Measurements from ENCODE around the gene SHOX. TPM values are rescaled to one million over a fixed set of nuclear protein-coding genes. Genes with fewer than 3 reads are reported as not detected.
"Not testable (repeated sequence)": the region's sequence is repeated elsewhere in the genome, so short reads cannot be mapped to it uniquely, and the experiment has no call there.

Gene SHOX
- total RNA-seq, 2 experiments from 2014 or later, result not detected

DNA sequence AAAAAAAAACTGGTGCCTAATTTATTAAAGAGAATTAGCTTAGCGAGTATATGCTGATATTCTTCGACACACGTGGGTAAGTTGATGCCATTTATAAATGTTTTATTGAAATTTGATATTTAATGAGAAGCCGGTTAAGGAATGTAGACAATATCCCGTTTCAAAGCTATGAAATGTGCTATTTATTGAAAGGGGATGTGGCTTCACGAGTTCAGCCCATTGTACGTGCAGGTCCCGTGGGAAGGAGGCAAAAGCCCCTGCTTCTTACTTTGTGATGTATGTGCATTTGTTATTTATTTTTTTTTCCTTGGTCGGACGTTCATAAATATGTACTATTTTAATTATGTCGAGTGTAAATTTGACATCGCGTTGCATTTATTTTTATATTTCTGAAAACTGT, 20.2 kb downstream of the SHOX start:
- Mint-ChIP-seq H3K4me1 (no peaks in the 10 kb centered on the region), H3K4me3 (no peak overlapping the region), H3K36me3 (no peaks in the 10 kb centered on the region), H3K27me3 (peaks cover 6% of the 10 kb centered on the region), H3K27ac (no peak overlapping the region), H3K9me3 (no peaks in the 10 kb centered on the region)
- DNase-seq (no peak), ATAC-seq (ENCODE audit: low read depth) (no peak)
- POLR2A ChIA-PET, result no interaction called here

DNA sequence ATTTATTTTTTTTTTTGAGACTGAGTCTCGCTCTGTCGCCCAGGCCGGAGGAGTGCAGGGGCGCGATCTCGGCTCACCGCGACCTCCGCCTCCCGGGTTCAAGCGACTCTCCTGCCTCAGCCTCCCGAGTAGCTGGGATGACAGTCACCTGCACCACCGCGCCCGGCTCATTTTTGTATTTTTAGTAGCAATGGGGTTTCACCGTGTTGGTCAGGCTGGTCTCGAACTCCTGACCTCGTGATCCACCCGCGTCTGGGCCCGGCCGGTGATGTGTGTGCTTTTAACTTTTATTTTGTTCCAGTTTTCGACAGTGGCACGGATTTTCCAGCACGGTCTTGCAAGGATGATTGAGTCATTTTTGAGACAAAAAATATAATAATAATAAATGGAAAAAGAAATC, 21.3 kb downstream of the SHOX start:
- H3K4me1 Mint-ChIP-seq; POLR2A ChIA-PET; H3K27me3 Mint-ChIP-seq; H3K27ac Mint-ChIP-seq; H3K4me3 Mint-ChIP-seq; H3K9me3 Mint-ChIP-seq; H3K36me3 Mint-ChIP-seq; ATAC-seq (ENCODE audit: low read depth); DNase-seq: not testable (repeated sequence)

DNA sequence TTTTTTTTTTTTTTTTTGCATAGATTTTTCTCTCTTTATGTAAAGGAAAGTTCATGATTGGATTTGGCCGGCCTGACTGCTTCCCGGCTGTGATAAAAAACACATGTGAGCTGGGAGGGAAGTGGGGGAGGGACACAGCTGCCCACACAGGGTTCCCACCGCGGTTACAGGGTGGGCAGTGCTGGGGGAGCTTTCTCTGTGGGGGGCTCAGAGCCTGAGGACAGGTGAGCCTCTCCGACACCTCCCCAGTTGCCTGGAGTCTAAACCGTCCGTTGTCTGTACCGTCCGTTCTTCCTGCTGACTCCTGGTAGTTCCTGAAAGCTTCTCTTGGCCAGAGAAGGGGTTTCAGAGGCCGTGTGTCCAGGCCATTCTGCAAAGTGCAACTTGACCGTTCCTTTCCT, 21.8 kb downstream of the SHOX start:
- H3K4me3 Mint-ChIP-seq, result no peak overlapping the region
- no peaks in the 10 kb centered on the region for H3K27me3 Mint-ChIP-seq
- no peaks in the 10 kb centered on the region for H3K36me3 Mint-ChIP-seq
- ATAC-seq (ENCODE audit: low read depth) (no peak), DNase-seq (no peak)
- H3K27ac Mint-ChIP-seq, result no peak overlapping the region
- POLR2A ChIA-PET, result no interaction called here
- H3K9me3 Mint-ChIP-seq, result no peaks in the 10 kb centered on the region
- no peaks in the 10 kb centered on the region for H3K4me1 Mint-ChIP-seq

DNA sequence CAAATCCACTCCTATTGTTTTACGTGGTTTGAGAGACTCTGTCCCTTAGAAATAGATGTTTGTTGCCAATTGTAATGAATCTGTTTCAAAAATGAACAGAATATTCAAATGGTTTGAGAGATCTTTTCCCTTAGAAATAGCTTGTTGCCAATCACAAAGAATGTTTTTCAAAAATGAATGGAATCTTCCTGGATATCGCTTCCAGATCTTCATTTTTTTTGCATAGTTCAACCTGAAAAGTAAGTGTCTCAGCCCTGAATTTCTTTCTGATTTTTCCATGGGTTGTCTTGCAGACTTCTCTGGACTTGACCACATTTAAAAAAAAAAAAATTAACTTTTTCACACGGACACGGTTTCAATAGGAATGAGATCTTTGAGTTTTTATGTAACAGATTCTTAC, 22.7 kb downstream of the SHOX start:
- ATAC-seq (ENCODE audit: low read depth), result no peak
- Mint-ChIP-seq H3K4me1 (no peaks in the 10 kb centered on the region), H3K27ac (no peak overlapping the region), H3K27me3 (no peaks in the 10 kb centered on the region), H3K4me3 (no peak overlapping the region), H3K9me3 (no peaks in the 10 kb centered on the region), H3K36me3 (no peaks in the 10 kb centered on the region)
- DNase-seq, result no peak
- POLR2A ChIA-PET, result no interaction called here

DNA sequence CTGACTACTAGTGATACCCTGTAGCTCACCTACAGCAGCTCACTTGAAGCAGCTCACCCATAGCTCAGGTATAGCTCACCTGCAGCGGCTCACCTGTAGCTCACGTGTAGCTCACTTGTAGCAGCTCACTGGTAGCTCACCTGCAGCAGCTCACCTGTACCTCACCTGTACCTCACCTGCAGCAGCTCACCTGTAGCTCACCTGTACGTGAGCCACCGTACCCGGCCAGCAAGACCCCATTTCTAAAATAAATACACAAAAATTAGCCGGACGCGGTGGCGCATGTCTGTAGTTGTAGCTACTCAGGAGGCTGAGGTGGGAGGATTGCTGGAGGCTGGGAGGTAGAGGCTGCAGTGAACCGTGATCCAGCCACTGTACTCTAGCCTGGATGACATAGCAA, 30.6 kb downstream of the SHOX start:
- no peaks in the 10 kb centered on the region for H3K27me3 Mint-ChIP-seq
- peaks cover 2% of the 10 kb centered on the region for H3K9me3 Mint-ChIP-seq
- ATAC-seq (ENCODE audit: low read depth), result no peak
- H3K4me1 Mint-ChIP-seq, result no peaks in the 10 kb centered on the region
- H3K27ac Mint-ChIP-seq, result no peak overlapping the region
- POLR2A ChIA-PET, result no interaction called here
- H3K36me3 Mint-ChIP-seq, result no peaks in the 10 kb centered on the region
- no peak overlapping the region for H3K4me3 Mint-ChIP-seq
- no peak for DNase-seq

DNA sequence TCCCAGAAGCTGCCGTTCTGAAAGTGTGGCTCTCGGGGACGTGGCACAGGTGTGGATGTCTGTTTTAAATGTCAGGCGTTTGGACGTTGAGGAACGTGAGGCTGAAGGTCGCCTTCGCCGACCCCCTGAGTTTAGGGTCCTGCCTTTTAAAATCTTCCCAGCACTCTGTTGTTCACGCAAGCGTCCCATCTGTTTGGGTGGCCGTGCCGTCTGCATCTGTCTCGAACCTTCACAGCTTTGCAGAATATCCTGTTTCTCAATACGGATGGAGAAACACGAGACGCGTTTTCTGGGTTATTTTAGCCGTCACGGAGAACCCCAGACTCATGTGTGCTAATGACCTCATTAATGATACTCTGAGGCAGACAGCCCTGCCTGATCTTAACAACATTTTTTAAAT, 31.5 kb downstream of the SHOX start:
- ATAC-seq (ENCODE audit: low read depth) (no peak), DNase-seq (no peak)
- POLR2A ChIA-PET, result no interaction called here
- Mint-ChIP-seq H3K4me3 (no peak overlapping the region), H3K36me3 (no peaks in the 10 kb centered on the region), H3K4me1 (no peaks in the 10 kb centered on the region), H3K27me3 (no peaks in the 10 kb centered on the region), H3K9me3 (peaks cover 2% of the 10 kb centered on the region), H3K27ac (no peak overlapping the region)

DNA sequence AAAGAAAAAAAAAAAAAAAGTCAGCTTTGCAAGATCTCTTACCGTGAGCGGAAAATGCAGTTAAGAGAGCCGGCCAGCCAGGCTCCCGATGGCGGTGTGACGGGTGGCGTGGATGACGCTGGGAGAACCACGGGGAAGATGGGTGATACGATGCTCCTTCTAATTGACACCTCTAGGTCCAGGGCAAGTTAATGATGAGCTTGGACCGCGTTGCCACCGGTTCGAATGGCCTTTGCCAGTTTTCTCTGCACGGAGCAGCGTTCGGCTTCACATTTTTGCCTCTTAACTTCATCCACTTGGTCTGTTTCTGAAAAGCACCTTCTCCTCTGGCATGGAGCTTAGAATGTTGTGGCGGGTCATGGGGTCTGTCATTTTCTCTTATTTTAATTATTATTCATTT, 33.2 kb downstream of the SHOX start:
- H3K4me1 Mint-ChIP-seq, result no peaks in the 10 kb centered on the region
- H3K27me3 Mint-ChIP-seq, result no peaks in the 10 kb centered on the region
- DNase-seq (no peak), ATAC-seq (ENCODE audit: low read depth) (no peak)
- POLR2A ChIA-PET, result no interaction called here
- no peak overlapping the region for H3K27ac Mint-ChIP-seq
- no peak overlapping the region for H3K4me3 Mint-ChIP-seq
- peaks cover 2% of the 10 kb centered on the region for H3K9me3 Mint-ChIP-seq
- H3K36me3 Mint-ChIP-seq, result no peaks in the 10 kb centered on the region

DNA sequence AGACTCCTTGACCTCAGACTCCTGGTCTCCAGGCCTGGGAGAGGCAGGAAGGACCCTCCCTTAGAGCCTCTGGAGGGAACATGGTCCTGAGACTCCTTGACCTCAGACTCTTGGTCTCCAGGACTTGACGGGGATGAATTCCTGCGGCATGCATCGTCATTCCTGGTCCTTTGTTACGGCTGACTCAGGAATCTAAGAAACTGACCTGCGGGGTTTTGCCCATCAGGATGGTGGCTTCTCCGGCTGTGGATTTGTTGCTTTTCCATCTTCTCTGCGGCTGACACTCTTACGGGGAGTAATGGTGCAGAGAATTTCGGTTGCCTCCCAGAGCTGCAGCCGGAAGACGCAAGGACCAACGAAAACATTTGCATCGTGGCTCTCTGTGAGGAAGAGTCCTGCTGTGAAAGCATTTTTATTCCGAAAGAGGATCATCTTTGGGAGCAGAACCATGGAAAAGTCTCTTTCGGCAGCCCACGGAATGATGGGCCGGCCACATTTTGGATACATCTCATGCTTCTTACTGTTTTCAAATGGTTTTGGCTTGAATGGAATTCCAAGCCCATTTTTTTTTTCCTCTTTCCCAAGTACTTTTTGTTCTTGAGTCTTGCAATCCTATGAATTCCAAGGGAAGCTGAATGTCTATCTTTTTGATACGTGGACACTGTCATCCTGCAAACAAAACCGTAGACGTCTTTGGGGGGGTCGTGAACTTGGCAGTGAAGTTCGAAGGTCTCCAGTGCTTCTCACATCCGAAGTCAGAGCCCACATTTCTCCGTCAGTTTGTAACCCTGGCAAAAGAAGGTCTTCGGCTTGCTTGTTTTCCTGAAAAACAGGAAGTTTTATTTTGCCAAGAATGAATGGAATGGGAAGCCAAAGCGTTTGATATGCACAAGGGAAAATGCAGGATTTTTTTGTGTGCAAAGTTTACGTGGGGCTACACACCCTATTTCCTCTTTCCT, 36.5 kb downstream of the SHOX start:
- ATAC-seq (ENCODE audit: low read depth) (no peak), DNase-seq (no peak)
- no peak overlapping the region for H3K4me3 Mint-ChIP-seq
- no peak overlapping the region for H3K27ac Mint-ChIP-seq
- POLR2A ChIA-PET, result no interaction called here
- H3K4me1 Mint-ChIP-seq, result no peaks in the 10 kb centered on the region
- H3K9me3 Mint-ChIP-seq, result peaks cover 4% of the 10 kb centered on the region
- no peaks in the 10 kb centered on the region for H3K36me3 Mint-ChIP-seq
- H3K27me3 Mint-ChIP-seq, result no peaks in the 10 kb centered on the region

DNA sequence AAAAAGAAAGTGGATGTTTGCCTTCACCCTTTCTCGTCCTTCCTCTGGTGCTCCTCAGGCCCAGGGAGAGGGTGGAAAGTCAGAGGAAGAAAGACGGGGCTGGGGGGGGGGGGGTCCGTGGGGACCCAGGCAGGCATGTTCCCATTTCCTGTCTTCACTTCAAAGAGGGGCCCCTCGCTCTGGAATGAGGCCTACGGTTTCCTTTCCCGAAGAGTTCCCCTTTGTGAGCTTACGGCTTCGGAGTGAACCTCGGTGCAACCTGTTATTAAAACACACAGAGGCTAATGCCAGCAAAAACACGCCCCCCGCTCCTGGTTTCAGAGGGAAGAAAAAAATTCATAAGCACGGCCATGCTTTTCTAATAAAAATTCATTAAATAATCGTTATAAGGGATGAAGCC, 40.1 kb downstream of the SHOX start:
- no peak for DNase-seq
- Mint-ChIP-seq H3K27me3 (no peaks in the 10 kb centered on the region), H3K27ac (no peak overlapping the region), H3K9me3 (peaks cover 3% of the 10 kb centered on the region), H3K36me3 (no peaks in the 10 kb centered on the region), H3K4me3 (no peak overlapping the region), H3K4me1 (no peaks in the 10 kb centered on the region)
- POLR2A ChIA-PET, result no interaction called here
- ATAC-seq (ENCODE audit: low read depth), result no peak

DNA sequence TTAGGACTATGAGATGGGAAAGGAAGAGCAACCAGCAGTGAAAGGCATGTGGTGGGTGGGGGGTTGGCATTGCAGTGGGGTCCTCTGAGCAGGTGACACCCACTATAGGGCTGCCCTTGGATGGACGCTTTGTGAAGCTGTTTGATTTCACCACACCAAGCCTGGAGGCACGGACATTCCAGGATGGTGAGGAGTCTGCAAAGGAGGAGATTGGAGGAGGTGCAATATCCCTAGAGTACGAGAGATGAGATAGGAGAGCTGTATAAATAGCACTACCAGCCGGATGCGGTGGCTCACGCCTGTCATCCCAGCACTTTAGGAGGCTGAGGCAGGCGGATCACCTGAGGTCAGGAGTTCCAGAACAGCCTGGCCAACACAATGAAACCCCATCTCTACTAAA, 42.3 kb downstream of the SHOX start:
- POLR2A ChIA-PET, result no interaction called here
- DNase-seq (no peak), ATAC-seq (ENCODE audit: low read depth) (no peak)
- H3K27me3 Mint-ChIP-seq, result no peaks in the 10 kb centered on the region
- no peaks in the 10 kb centered on the region for H3K4me1 Mint-ChIP-seq
- no peaks in the 10 kb centered on the region for H3K36me3 Mint-ChIP-seq
- peaks cover 3% of the 10 kb centered on the region for H3K9me3 Mint-ChIP-seq
- no peak overlapping the region for H3K4me3 Mint-ChIP-seq
- no peak overlapping the region for H3K27ac Mint-ChIP-seq

DNA sequence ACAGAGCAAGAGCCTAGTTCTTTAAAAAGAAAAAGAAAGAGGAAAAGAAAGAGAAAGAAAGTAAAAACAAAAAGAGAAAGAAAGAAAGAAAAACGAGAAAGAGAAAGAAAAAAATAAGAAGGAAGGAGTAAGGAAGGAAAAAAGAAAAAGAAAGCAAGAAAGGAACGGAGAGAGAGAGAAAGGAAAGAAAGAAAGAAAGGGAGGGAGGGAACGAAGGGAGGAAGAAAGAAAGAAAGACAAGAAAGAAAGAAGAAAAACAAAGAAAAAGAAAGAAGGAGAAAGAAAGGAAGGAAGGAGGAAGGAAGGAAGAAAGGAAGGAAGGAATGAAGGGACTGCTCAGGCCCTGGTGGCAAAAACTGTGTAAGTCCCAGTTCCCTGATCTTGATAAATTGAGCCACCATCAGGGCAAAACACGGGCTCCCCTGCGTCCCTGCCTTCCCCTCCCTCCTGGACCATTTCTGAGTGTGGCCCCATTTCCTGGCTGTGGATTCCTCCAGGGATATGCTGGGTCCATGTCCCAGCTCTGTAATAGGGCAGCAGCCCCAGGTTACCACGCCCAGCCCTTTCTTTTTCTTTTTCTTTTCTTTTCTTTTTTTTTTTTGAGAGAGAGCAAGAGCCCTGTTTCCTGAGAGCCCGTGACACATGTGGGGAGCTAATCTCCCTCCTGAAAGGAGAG, 44.8 kb downstream of the SHOX start:
- POLR2A ChIA-PET, result no interaction called here
- Mint-ChIP-seq H3K4me3 (no peak overlapping the region), H3K9me3 (peaks cover 9% of the 10 kb centered on the region), H3K27me3 (no peaks in the 10 kb centered on the region), H3K4me1 (no peaks in the 10 kb centered on the region), H3K27ac (no peak overlapping the region), H3K36me3 (no peaks in the 10 kb centered on the region)
- no peak for DNase-seq
- ATAC-seq (ENCODE audit: low read depth), result no peak

DNA sequence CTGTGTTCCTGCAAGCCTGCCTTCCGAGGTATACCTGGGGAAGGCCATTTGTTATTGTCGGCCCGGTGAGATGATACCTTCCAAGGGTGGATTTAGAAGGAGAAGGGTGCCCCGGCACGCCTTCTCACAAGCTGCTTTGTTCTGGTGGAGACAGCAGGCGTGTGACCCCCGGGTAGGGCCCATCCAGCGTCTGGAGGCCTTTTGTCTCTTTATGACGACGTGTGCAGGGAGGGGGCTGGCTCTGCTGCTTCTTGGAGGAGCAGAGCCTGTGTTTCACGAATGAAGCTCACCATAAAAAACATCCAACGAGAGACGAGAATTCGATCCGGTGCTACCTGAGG, 45.3 kb downstream of the SHOX start:
- ATAC-seq (ENCODE audit: low read depth) (no peak), DNase-seq (no peak)
- no peaks in the 10 kb centered on the region for H3K27me3 Mint-ChIP-seq
- H3K4me3 Mint-ChIP-seq, result no peak overlapping the region
- POLR2A ChIA-PET, result no interaction called here
- H3K4me1 Mint-ChIP-seq, result no peaks in the 10 kb centered on the region
- H3K27ac Mint-ChIP-seq, result no peak overlapping the region
- no peaks in the 10 kb centered on the region for H3K36me3 Mint-ChIP-seq
- peaks cover 9% of the 10 kb centered on the region for H3K9me3 Mint-ChIP-seq

DNA sequence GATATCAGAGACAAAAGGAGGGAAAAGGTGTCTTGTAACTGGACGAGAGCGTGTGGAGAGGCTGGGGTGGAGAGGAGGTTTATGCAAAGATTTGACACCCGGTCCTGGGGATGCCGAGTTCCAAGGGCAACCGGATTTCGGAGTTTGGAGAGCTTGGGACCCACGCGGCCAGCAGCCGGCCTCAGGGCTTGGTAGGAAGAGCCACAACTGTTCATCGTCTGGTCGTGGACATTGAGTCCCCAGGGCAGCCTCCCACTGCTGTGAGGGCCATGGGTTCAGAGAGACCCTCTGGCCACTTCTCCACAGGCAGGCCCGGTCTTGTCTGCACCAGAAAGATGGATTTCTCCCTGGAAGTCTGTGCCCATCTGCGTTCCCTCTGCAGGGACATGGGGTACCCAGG, 46.8 kb downstream of the SHOX start:
- no peak overlapping the region for H3K4me3 Mint-ChIP-seq
- no peaks in the 10 kb centered on the region for H3K4me1 Mint-ChIP-seq
- H3K36me3 Mint-ChIP-seq, result no peaks in the 10 kb centered on the region
- ATAC-seq (ENCODE audit: low read depth) (no peak), DNase-seq (no peak)
- no peaks in the 10 kb centered on the region for H3K27me3 Mint-ChIP-seq
- no peak overlapping the region for H3K27ac Mint-ChIP-seq
- POLR2A ChIA-PET, result no interaction called here
- H3K9me3 Mint-ChIP-seq, result peaks cover 9% of the 10 kb centered on the region

DNA sequence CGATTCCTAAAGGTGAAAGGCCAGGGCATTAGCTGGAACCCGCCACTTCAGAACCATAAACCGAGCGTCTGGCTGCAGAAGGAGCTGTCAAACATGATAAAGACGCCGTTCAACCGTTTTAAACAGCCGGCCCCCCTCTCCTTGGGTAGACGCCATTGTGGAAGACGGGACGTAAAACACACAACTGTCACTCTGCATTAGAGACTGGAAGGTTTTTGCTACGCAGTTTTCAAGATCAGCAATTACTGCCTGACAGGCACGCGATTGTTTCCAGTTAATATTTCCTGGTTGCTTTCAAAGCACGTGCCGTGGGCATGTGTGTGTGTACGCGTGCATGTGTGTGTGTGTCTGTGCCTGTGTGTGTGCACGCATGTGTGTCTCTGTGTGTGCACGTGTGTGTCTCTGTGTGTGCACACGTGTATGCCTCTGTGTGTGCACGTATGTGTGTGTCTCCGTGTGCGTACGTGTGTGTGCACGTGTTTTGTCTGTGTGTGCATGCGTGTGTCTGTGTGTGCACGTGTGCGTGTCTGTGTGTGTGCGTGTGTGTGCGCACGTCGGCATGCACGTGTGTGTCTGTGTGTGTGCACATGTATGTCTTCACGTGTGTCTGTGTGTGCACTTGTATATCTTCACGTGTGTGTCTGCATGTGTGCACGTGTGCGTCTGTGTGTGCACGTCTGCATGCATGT, 48.8 kb downstream of the SHOX start:
- ATAC-seq (ENCODE audit: low read depth) (no peak), DNase-seq (no peak)
- H3K27me3 Mint-ChIP-seq, result no peaks in the 10 kb centered on the region
- no peak overlapping the region for H3K27ac Mint-ChIP-seq
- H3K4me1 Mint-ChIP-seq, result no peaks in the 10 kb centered on the region
- H3K9me3 Mint-ChIP-seq, result peaks cover 9% of the 10 kb centered on the region
- no peaks in the 10 kb centered on the region for H3K36me3 Mint-ChIP-seq
- no peak overlapping the region for H3K4me3 Mint-ChIP-seq
- POLR2A ChIA-PET, result no interaction called here
